Small intestine (tissue), 16 donors: Measurements from ENCODE around the gene ABCG5. TPM values are rescaled to one million over a fixed set of nuclear protein-coding genes. Genes with fewer than 3 reads are reported as not detected.

Experiments
- DNase-seq, 2 donors: peaks; one replicate each; pipeline versions ENCODE4 v3.0.0 to v3.0.0-alpha.2; 2013
- FAIRE-seq: peaks from 2 replicates; lab custom pipeline; 2012; peaks lifted over from hg19 to GRCh38; lab: Jason Lieb, UNC
- H3K27ac ChIP-seq, 3 donors: one replicate each; pipeline ENCODE4 v1.5.1; 2013; ENCODE audit warnings: low read length in 2 of 3, mild to moderate bottlenecking in 2 of 3, control low read depth in 1 of 3, inconsistent platforms in 1 of 3, low read depth in 1 of 3, moderate library complexity in 1 of 3
- H3K27me3 ChIP-seq, 3 donors: one replicate each; pipeline ENCODE4 v1.6.1; 2013; ENCODE audit warnings: low read length in 3 of 3, inconsistent platforms in 1 of 3; ENCODE audit not compliant: control insufficient read depth in 3 of 3, insufficient read depth in 3 of 3
- H3K36me3 ChIP-seq, 3 donors: one replicate each; pipeline ENCODE4 v1.6.1; 2013; ENCODE audit warnings: low read length in 3 of 3, inconsistent platforms in 1 of 3, low read depth in 1 of 3, mild to moderate bottlenecking in 1 of 3, moderate library complexity in 1 of 3; ENCODE audit not compliant: control insufficient read depth in 3 of 3, insufficient read depth in 2 of 3
- H3K4me1 ChIP-seq, 3 donors: one replicate each; pipeline ENCODE4 v1.6.1; 2013; ENCODE audit warnings: low read length in 2 of 3, inconsistent platforms in 1 of 3, low read depth in 1 of 3, mild to moderate bottlenecking in 1 of 3, moderate library complexity in 1 of 3; ENCODE audit not compliant: control insufficient read depth in 3 of 3, insufficient read depth in 2 of 3
- H3K4me3 ChIP-seq, 3 donors: one replicate each; pipeline ENCODE4 v1.5.1; 2013; ENCODE audit warnings: low read length in 3 of 3, control low read depth in 1 of 3, inconsistent platforms in 1 of 3, low read depth in 1 of 3, mild to moderate bottlenecking in 1 of 3, moderate library complexity in 1 of 3
- H3K9me3 ChIP-seq, 2 donors: one replicate each; pipeline ENCODE4 v1.6.1; 2013; ENCODE audit warnings: low read depth in 1 of 2, low read length in 1 of 2; ENCODE audit not compliant: control insufficient read depth in 2 of 2, insufficient read depth in 1 of 2
- WGBS, 3 donors: extraction: QIAGEN DNeasy Blood & Tissue Kit; methylation state at CpG; one replicate each; pipeline ENCODE4 v1.1.7; 2013; 5-methylcytosine and 5-hydroxymethylcytosine counted together
- long read RNA-seq, 10 donors: transcript quantifications; one replicate each; lab custom pipeline, GENCODE V29; 2026
- polyA plus RNA-seq, 4 donors: library from polyadenylated mRNA; stranded (reverse) in 3 of 4; unstranded in 1 of 4; fragments of 200-250 nt in 3 of 4; fragments of 120-200 nt in 1 of 4; gene quantifications; one replicate each; pipeline versions ENCODE4 v1.2.1 to v1.2.3, GENCODE V29; 2013
- donor health status: healthy with polysubstance abuse.
- donor health status: control.
- donor health status: control.
- donor health status: Bipolar disorder and iron deficiency.
- donor health status: healthy.

ABCG5 gene
- polyA plus RNA-seq, result 100 to 1,000 TPM in 2 of 4 donors, 10 to 100 TPM in 1, 1 to 10 TPM in 1; 2.3 to 242 (median 126) TPM
- long read RNA-seq, donor 1, result 0 reads
- long read RNA-seq, donor 2, partial matches to known transcripts, result 8 of 8 reads
- long read RNA-seq, donor 2, other reads (novel, unspliced or antisense), result 0 of 8 reads
- long read RNA-seq, donor 3, partial matches to known transcripts, result 13 of 15 reads
- long read RNA-seq, donor 3, other reads (novel, unspliced or antisense), result 0 of 15 reads
- long read RNA-seq, donor 4, result 0 reads
- long read RNA-seq, donor 5, result 0 reads
- long read RNA-seq, donor 6, partial matches to known transcripts, result 30 of 37 reads
- long read RNA-seq, donor 6, other reads (novel, unspliced or antisense), result 5 of 37 reads
- long read RNA-seq, donor 7, result 0 reads
- long read RNA-seq, donor 8, result 0 reads
- long read RNA-seq, donor 9, result 0 reads
- long read RNA-seq, donor 10, result 0 reads

DNA sequence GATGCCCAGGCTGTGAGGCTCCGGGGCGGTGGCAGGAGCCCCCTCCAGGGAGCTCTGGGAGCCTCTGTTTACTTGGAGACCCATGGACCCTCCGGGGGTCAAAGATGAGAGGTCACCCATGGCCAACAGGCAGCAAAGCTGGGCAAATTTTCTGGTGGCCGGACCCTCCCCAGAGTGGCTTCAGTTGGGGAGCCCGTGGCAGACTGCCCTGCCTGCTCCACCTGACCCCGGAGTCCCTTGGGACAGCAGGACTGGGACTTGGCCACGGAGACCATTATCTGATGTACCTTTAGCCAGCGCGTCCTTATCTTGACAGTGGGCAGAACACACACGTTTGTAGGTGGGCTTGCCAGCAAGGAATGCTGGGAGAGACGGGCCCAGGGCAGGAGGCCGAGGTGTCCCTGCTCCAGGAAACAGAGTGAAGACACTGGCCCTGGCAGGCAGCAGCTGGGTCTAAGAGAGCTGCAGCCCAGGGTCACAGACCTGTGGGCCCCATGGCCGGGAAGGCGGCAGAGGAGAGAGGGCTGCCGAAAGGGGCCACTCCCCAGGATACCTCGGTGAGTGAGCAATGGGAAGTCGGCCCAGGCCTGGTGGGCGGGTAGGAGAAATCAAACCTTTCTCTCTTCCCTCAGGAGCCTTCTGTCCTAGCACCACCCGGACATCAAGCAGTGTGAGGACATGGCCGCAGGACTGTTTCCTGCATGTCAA is at the start of gene ABCG5, which contains the start of gene ABCG8:
TSS of gene ABCG5 (minus strand) at position 280 of the 708 bp plus-strand sequence. CDS start at position 120, 160 bp downstream.
TSS of gene ABCG8 (plus strand) at position 412 of the 708 bp plus-strand sequence. CDS start at position 495, 83 bp downstream.
- H3K4me1 ChIP-seq, result peaks cover 0 to 24% (median 4%) of the 10 kb centered on the region in 3 donors
- 49 to 75% (median 64%) methylated on average over 20 of the region's 20 CpGs for WGBS, 3 donors
- DNase-seq (peak; percentile 51 to 82), FAIRE-seq (no peak)
- no peaks in the 10 kb centered on the region for H3K27me3 ChIP-seq
- H3K9me3 ChIP-seq, result no peaks in the 10 kb centered on the region
- peak within 1 kb of the TSS in 2 of 3 donors; percentile 54 to 80 for H3K4me3 ChIP-seq
- H3K36me3 ChIP-seq, result peaks cover 0 to 20% (median 4%) of the 10 kb centered on the region in 3 donors
- H3K27ac ChIP-seq, result peak within 1 kb of the TSS; percentile 14 to 91 (median 75)

DNA sequence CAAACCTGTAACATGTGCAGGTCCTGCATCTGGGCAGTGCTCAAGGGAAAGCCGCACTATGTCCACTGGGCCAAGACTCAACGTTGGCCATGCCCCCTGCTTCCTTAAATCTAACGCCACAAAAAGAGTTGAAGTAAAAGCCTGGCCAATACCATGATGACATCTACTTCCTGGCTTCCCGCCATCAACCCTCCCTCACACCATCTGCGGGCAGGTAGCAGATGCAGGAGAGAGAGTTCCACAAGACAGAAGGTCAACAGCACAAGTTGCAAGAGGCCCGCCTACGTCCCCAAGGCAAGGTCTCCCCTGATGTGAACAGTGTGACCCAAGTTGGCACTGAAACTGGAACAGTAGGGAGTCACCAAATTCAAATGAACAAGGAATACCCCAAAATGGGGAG is 48.5 kb upstream of the ABCG5 start:
- peaks cover 7 to 27% (median 9%) of the 10 kb centered on the region in 3 donors for H3K36me3 ChIP-seq
- FAIRE-seq (no peak), DNase-seq (no peak)
- 94 to 96% (median 94%) methylated on average over 7 of the region's 7 CpGs for WGBS, 3 donors
- H3K27me3 ChIP-seq, result no peaks in the 10 kb centered on the region
- no peaks in the 10 kb centered on the region for H3K9me3 ChIP-seq
- H3K27ac ChIP-seq, result no peak overlapping the region
- no peak overlapping the region for H3K4me3 ChIP-seq
- H3K4me1 ChIP-seq, result peaks cover 0 to 5% (median 0%) of the 10 kb centered on the region in 3 donors

DNA sequence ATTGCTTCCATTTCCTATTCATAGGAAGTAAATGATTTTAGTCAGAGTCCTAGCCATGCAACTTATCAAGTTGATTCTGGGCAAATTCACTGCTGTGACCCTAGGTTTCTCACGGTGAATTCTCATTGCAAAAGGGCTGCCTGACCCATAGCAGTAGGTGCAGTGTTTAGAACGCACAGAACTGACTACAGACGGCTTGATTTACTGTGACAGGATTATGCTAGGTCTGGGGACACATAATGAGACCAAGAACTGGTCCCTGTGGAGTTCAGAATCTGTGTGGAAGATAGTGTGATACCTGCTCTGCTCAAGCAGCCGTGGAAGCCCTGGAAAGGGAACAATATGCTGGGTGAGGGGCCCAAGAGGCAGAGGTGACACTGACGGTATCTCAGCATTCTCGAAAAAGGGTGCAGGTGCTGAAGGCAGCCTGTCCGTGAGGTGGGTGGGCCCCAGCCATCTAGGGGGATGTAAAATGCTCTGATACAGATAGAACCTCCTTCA is 46.5 kb upstream of the ABCG5 start:
- Histone ChIP-seq H3K9me3 (no peaks in the 10 kb centered on the region), H3K27ac (no peak overlapping the region), H3K4me3 (no peak overlapping the region), H3K4me1 (peaks cover 0 to 5% (median 0%) of the 10 kb centered on the region in 3 donors), H3K36me3 (peaks cover 6 to 27% (median 7%) of the 10 kb centered on the region in 3 donors), H3K27me3 (no peaks in the 10 kb centered on the region)
- FAIRE-seq, result no peak
- DNase-seq, result no peak
- WGBS, 3 donors, result 77 to 90% (median 87%) methylated on average over 7 of the region's 7 CpGs

DNA sequence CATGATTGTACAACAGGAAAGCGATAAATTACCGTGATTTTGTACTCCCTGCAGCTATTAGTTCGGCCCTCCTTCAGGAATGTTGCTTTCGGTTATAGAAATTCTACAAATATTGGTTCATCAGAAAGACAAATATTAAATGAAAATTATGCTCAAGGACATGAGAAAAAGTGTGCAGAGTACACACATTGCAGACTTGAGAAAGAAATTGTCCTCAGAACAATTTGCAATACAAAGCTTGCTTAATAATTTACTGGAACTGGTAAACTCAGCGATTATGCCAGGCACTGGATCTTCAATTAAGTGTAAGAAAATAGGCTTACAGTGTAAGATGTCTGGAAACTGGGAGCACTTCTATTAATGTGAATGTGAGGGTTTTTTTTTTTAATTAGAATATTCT is 46.0 kb upstream of the ABCG5 start:
- no peak for FAIRE-seq
- no peaks in the 10 kb centered on the region for H3K27me3 ChIP-seq
- H3K9me3 ChIP-seq, result no peaks in the 10 kb centered on the region
- no peak overlapping the region for H3K27ac ChIP-seq
- peaks cover 0 to 5% (median 0%) of the 10 kb centered on the region in 3 donors for H3K4me1 ChIP-seq
- peak in 1 of 2 donors; percentile 32 for DNase-seq
- peaks cover 4 to 27% (median 7%) of the 10 kb centered on the region in 3 donors for H3K36me3 ChIP-seq
- H3K4me3 ChIP-seq, result no peak overlapping the region
- WGBS, 3 donors, result 33 to 93% (median 80%) methylated on average over 5 of the region's 5 CpGs

DNA sequence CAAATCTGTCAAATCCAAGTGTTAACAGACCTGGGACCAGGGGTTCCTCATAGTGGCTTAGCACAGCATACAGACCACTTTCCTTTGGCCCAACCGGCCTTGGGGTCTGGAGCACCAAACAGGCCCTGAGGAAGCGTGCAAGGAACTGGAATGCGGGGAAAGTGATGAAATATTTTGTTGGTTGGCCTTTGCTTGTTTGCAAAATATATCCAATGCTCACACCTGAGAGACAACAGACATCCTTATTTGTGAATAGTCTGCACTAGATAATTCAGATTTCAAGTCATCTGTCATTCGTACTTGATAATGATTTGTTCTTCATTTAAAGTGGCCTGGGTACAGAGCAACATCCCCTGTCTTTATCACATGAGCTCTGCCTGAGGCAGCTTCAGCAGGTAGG is 43.7 kb upstream of the ABCG5 start:
- 86 to 91% (median 87%) methylated on average over 4 of the region's 4 CpGs for WGBS, 3 donors
- no peaks in the 10 kb centered on the region for H3K9me3 ChIP-seq
- H3K4me3 ChIP-seq, result no peak overlapping the region
- H3K27ac ChIP-seq, result no peak overlapping the region
- FAIRE-seq, result no peak
- H3K27me3 ChIP-seq, result no peaks in the 10 kb centered on the region
- peaks cover 0 to 5% (median 0%) of the 10 kb centered on the region in 3 donors for H3K4me1 ChIP-seq
- DNase-seq, result no peak
- H3K36me3 ChIP-seq, result peaks cover 0 to 37% (median 0%) of the 10 kb centered on the region in 3 donors

DNA sequence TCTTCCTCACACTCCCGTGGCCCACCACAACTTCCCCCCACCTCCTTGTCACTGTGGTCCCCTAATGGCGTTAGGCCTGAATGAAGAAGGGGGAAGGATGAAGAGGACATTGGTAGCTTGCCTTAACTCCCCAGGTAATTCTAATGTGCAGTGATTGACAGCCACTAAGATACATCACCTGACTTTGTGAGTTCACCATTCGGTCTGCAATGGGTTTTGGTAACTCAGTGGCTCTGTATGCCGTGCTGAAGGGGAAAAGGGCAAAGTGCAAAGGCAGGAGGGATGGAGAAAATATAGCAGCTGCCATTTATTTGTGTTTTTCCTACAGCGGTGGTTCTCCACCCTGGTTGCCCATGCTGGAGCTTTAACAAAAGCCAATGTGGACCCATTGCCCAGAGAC is 42.3 kb upstream of the ABCG5 start:
- FAIRE-seq, result no peak
- H3K9me3 ChIP-seq, result no peaks in the 10 kb centered on the region
- peaks cover 0 to 31% (median 3%) of the 10 kb centered on the region in 3 donors for H3K36me3 ChIP-seq
- WGBS, 3 donors, result 61 to 71% (median 69%) methylated on average over 5 of the region's 5 CpGs
- peaks cover 0 to 5% (median 0%) of the 10 kb centered on the region in 3 donors for H3K4me1 ChIP-seq
- H3K27me3 ChIP-seq, result no peaks in the 10 kb centered on the region
- no peak overlapping the region for H3K4me3 ChIP-seq
- no peak overlapping the region for H3K27ac ChIP-seq
- DNase-seq, result no peak

DNA sequence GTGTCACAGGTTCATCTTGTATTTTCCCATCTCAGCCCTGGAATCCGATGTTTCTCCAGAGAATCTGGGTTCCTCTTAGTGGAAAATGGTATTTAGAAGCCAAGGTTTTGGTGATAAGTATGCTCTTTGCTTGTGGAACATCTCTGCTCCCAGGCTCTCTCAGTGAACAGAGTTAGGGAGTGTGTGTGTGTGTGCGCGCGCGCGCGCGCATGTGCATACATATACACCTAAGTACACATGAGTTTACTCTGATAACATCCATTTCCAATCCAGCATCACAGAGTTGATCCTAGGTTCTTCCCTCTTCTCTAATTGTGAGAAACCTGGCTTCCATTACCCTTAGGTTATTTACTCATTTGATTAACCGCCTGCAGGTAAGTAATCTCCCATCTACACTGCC is 41.8 kb upstream of the ABCG5 start:
- H3K4me1 ChIP-seq, result peaks cover 0 to 5% (median 0%) of the 10 kb centered on the region in 3 donors
- DNase-seq, result peak in 1 of 2 donors; percentile 17
- no peaks in the 10 kb centered on the region for H3K27me3 ChIP-seq
- H3K9me3 ChIP-seq, result no peaks in the 10 kb centered on the region
- no peak overlapping the region for H3K4me3 ChIP-seq
- peaks cover 0 to 33% (median 8%) of the 10 kb centered on the region in 3 donors for H3K36me3 ChIP-seq
- no peak overlapping the region for H3K27ac ChIP-seq
- no peak for FAIRE-seq
- WGBS, 3 donors, result 82 to 97% (median 94%) methylated on average over 9 of the region's 9 CpGs

DNA sequence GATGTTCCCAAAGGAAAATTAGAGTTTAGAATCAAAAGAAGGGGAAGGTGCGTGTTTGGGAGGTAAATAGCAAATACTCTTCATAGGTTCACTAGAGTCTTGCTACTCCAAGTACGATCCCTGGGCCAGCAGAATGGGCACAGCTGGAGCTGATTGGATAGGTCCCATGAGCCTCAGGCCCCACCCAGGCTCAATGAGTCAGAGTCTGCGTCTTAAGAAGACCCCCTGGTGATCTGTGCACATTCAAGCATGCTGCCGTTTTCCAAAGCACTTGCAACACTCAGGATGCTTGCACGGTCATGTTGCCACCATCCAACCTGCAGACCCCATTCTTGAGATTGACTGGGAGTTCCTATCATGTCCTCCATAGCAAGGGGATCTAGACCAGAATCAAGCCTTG is 40.6 kb upstream of the ABCG5 start:
- DNase-seq (no peak), FAIRE-seq (no peak)
- H3K27me3 ChIP-seq, result no peaks in the 10 kb centered on the region
- H3K27ac ChIP-seq, result no peak overlapping the region
- H3K36me3 ChIP-seq, result peaks cover 0 to 42% (median 10%) of the 10 kb centered on the region in 3 donors
- no peak overlapping the region for H3K4me3 ChIP-seq
- WGBS, 3 donors, result 77 to 92% (median 84%) methylated on average over 5 of the region's 5 CpGs
- H3K4me1 ChIP-seq, result no peaks in the 10 kb centered on the region
- H3K9me3 ChIP-seq, result no peaks in the 10 kb centered on the region
